Lung (tissue), 12 donors: ENCODE measurements around the gene DNMBP. TPM values are rescaled to one million over a fixed set of nuclear protein-coding genes. Genes with fewer than 3 reads are reported as not detected.

Experiments
- ATAC-seq: fragments of 200-7000 bp; cut with Tn5 transposase; one replicate; pipeline ENCODE4 v1.9.1; 2020; ENCODE audit warnings: moderate number of reproducible peaks; ENCODE audit not compliant: insufficient read depth, low FRiP score
- DNase-seq, 3 donors: peaks; one replicate each; pipeline ENCODE4 v3.0.0-alpha.2; 2013 to 2017
- H3K27ac ChIP-seq, 2 donors: one replicate each; pipeline ENCODE4 v1.5.1; 2013; ENCODE audit warnings: mild to moderate bottlenecking in 2 of 2, moderate library complexity in 2 of 2, control low read depth in 1 of 2, inconsistent platforms in 1 of 2, low read depth in 1 of 2, low read length in 1 of 2
- H3K27me3 ChIP-seq, 3 donors: one replicate each; pipeline ENCODE4 v1.5.1; 2013; ENCODE audit warnings: low read length in 2 of 3; ENCODE audit not compliant: control insufficient read depth in 3 of 3, insufficient read depth in 3 of 3
- H3K36me3 ChIP-seq, 4 donors: one replicate each; pipeline ENCODE4 v1.5.1; 2013; ENCODE audit warnings: low read length in 4 of 4, mild to moderate bottlenecking in 1 of 4, moderate library complexity in 1 of 4; ENCODE audit not compliant: control insufficient read depth in 4 of 4, insufficient read depth in 4 of 4
- H3K4me1 ChIP-seq, 5 donors: one replicate each; pipeline ENCODE4 v1.5.1; 2013; ENCODE audit warnings: low read length in 5 of 5, mild to moderate bottlenecking in 2 of 5, moderate library complexity in 1 of 5; ENCODE audit not compliant: control insufficient read depth in 5 of 5, insufficient read depth in 5 of 5
- H3K4me3 ChIP-seq: one replicate; pipeline ENCODE4 v1.5.1; 2013; ENCODE audit warnings: mild to moderate bottlenecking, control low read depth, moderate library complexity
- H3K9ac ChIP-seq, 2 donors: one replicate each; pipeline ENCODE4 v1.5.1; 2013; ENCODE audit warnings: low read length in 2 of 2, control low read depth in 1 of 2; ENCODE audit not compliant: insufficient read depth in 1 of 2
- H3K9me3 ChIP-seq, 4 donors: one replicate each; pipeline ENCODE4 v1.5.1; 2013; ENCODE audit warnings: low read length in 3 of 4, mild to moderate bottlenecking in 1 of 4, moderate library complexity in 1 of 4; ENCODE audit not compliant: control insufficient read depth in 4 of 4, insufficient read depth in 3 of 4
- WGBS, 2 donors: extraction: QIAGEN DNeasy Blood & Tissue Kit; methylation state at CpG; one replicate each; pipeline ENCODE4 v1.1.7; 2013; 5-methylcytosine and 5-hydroxymethylcytosine counted together
- polyA plus RNA-seq, 2 donors: library from polyadenylated mRNA; stranded (reverse); fragments of 200-250 nt; gene quantifications; one replicate each; pipeline ENCODE4 v1.2.1, GENCODE V29; 2013
- total RNA-seq, 2 donors: library from RNA; depleted of rRNA in 1 of 2; stranded (reverse); fragments of >200 nt in 1 of 2; gene quantifications; one replicate each; pipeline ENCODE4 v1.2.1, GENCODE V29; 2014 to 2021
- TF ChIP-seq, protein P1 (sequence below): IDR thresholded peaks from 2 replicates; pipeline ENCODE4 v1.5.1; 2012; ENCODE audit warnings: mild to moderate bottlenecking; ENCODE audit errors: control extremely low read depth, extremely low read depth
- donor health status: control.
- donor health status: control.
- donor health status: Bipolar disorder and iron deficiency.
- donor health status: healthy.
- donor health status: DM: yes; HTN: yes; CAD: no.

Gene DNMBP
- total and polyA plus RNA-seq, 4 donors: 6.5 to 31.0 (median 12.5) TPM

DNA sequence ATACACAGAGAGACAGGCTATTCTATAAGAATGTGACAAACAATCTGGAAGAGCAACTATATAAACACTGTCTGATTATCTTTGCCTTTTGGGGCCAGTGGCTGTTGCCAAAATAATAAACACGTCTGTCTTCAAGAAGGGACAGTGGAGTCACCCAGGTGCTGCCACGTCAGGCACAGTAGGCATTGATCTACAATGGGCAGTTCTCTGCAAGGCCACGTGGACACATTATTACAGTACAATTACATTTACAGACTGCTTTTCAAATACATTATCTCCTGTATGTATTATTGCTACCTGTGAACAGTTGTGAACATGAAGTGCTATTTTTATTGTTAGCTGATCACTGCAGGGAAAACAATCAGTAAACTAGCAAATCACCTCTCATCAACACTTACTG lies 14.0 kb downstream of the DNMBP start:
- Histone ChIP-seq H3K36me3 (no peaks in the 10 kb centered on the region), H3K27ac (no peak overlapping the region), H3K27me3 (no peaks in the 10 kb centered on the region), H3K9me3 (no peaks in the 10 kb centered on the region), H3K9ac (no peak overlapping the region), H3K4me3 (no peak overlapping the region), H3K4me1 (peaks cover 4 to 44% (median 14%) of the 10 kb centered on the region in 5 donors)
- no peak for DNase-seq
- TF ChIP-seq, protein P1, sequence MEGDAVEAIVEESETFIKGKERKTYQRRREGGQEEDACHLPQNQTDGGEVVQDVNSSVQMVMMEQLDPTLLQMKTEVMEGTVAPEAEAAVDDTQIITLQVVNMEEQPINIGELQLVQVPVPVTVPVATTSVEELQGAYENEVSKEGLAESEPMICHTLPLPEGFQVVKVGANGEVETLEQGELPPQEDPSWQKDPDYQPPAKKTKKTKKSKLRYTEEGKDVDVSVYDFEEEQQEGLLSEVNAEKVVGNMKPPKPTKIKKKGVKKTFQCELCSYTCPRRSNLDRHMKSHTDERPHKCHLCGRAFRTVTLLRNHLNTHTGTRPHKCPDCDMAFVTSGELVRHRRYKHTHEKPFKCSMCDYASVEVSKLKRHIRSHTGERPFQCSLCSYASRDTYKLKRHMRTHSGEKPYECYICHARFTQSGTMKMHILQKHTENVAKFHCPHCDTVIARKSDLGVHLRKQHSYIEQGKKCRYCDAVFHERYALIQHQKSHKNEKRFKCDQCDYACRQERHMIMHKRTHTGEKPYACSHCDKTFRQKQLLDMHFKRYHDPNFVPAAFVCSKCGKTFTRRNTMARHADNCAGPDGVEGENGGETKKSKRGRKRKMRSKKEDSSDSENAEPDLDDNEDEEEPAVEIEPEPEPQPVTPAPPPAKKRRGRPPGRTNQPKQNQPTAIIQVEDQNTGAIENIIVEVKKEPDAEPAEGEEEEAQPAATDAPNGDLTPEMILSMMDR: no peak
- 65 to 82% methylated on average over 3 of the region's 3 CpGs for WGBS, 2 donors
- no peak for ATAC-seq

DNA sequence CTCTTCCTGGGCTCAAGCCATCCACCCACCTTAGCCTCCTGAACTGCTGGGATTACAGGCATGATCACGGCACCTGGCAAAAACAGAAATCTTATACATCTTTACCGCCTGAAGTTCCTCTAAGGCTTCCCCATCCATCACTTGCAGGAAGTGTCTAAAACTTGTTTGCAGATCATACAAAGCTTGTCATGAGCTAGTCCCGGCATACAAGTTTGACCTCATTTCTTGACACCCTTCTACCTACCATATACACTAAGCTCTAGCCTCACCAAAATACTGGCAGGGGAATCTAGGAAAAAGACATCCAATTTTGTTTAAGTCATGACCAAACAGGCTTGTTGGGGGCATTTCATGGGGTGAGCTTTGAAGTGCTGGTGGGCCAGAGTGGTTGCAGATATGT lies 14.5 kb downstream of the DNMBP start:
- Histone ChIP-seq H3K27me3 (no peaks in the 10 kb centered on the region), H3K9me3 (no peaks in the 10 kb centered on the region), H3K9ac (no peak overlapping the region), H3K36me3 (no peaks in the 10 kb centered on the region), H3K4me1 (peaks cover 4 to 44% (median 11%) of the 10 kb centered on the region in 5 donors), H3K4me3 (no peak overlapping the region), H3K27ac (no peak overlapping the region)
- WGBS, 2 donors: 36 to 50% methylated on average over 3 of the region's 3 CpGs
- no peak for ATAC-seq
- TF ChIP-seq, protein P1: no peak
- DNase-seq: no peak

DNA sequence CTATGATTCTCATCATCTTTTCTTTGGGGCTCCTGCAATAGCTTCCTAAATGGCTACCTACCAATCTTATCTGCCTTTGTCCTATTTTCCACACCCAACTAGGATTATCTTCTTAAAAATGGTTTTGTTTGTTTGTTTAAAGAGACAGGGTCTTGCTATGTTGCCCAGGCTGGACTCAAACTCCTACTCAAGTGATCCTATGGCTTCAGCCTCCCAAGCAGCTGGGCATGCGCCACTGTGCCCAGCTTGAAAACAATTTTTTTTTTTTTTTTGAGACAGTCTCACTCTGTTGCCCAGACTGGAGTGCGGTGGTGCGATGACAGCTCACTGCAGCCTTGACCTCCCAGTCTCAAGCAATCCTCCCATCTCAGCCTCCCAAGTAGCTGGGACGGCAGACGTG lies 14.9 kb downstream of the DNMBP start:
- Histone ChIP-seq H3K9me3 (no peaks in the 10 kb centered on the region), H3K4me3 (no peak overlapping the region), H3K4me1 (peaks cover 4 to 43% (median 11%) of the 10 kb centered on the region in 5 donors), H3K36me3 (no peaks in the 10 kb centered on the region), H3K27ac (peak overlapping the region in 1 of 2 donors; percentile 23), H3K27me3 (no peaks in the 10 kb centered on the region), H3K9ac (no peak overlapping the region)
- TF ChIP-seq, protein P1: no peak
- WGBS, 2 donors: 75 to 95% methylated on average over 4 to 5 of the region's 5 CpGs
- ATAC-seq: no peak
- DNase-seq: no peak
